ENCODE data around the gene TMEM247. TPM values are rescaled to one million over a fixed set of nuclear protein-coding genes. Genes with fewer than 3 reads are reported as not detected.

The TMEM247 gene
- total and polyA plus RNA-seq, 2 donors (not counting 3 experiments of a cell fraction or from before 2014, with no cell fraction given): not detected

- no peaks in the 10 kb centered on the region for H3K9me1 ChIP-seq (replicated peaks; ENCODE audit: control insufficient read depth, extremely low read depth, insufficient read depth, low read length)
- no peak overlapping the region for H3K4me2 ChIP-seq (ENCODE audit: insufficient read depth, low read length)
- no peak overlapping the region for H2AFZ ChIP-seq (ENCODE audit: low read depth, low read length)
- no peak for FAIRE-seq
- no peaks in the 10 kb centered on the region for H3K79me2 ChIP-seq (ENCODE audit: control insufficient read depth, insufficient read depth, low read length)
- no peaks in the 10 kb centered on the region for H3K4me1 ChIP-seq (ENCODE audit: control insufficient read depth, extremely low read depth, insufficient read depth, low read length)
- POLR2A ChIA-PET: no interaction called here
- peaks cover 0 to 3% of the 10 kb centered on the region in 2 experiments for H3K27me3 ChIP-seq (ENCODE audit: control insufficient read depth in 2 of 2, insufficient read depth in 2 of 2, low read length in 2 of 2)
- H3K9me3 ChIP-seq (replicated peaks; ENCODE audit: control insufficient read depth, insufficient read depth, low read length): no peaks in the 10 kb centered on the region
- H4K20me1 ChIP-seq (replicated peaks; ENCODE audit: control insufficient read depth, extremely low read depth, insufficient read depth, low read length): no peaks in the 10 kb centered on the region
- H3K4me3 ChIP-seq (replicated peaks in 1 of 3; ENCODE audit: insufficient read depth in 1 of 3, low read depth in 1 of 3, low read length in 3 of 3): no peak overlapping the region
- DNase-seq (ENCODE audit: low read depth, low spot score): no peak
- TF ChIP-seq EZH2 (IDR thresholded peaks at IDR 0.05; ENCODE audit: borderline replicate concordance, low read depth, low read length, severe bottlenecking) (no peak), MAX (IDR thresholded peaks at IDR 0.05; ENCODE audit: insufficient read depth, insufficient read length) (no peak), CTCF (IDR thresholded peaks at IDR 0.05; ENCODE audit: extremely low read depth in 1 of 2, insufficient read depth in 1 of 2, low read depth in 1 of 2, low read length in 2 of 2) (no peak), POLR2AphosphoS5 (IDR thresholded peaks at IDR 0.05; ENCODE audit: insufficient read depth, low read depth, low read length) (no peak), POLR2A (IDR thresholded peaks at IDR 0.05; ENCODE audit: low read depth, low read length) (no peak), FOS (IDR thresholded peaks at IDR 0.05; ENCODE audit: borderline replicate concordance, insufficient read depth, low read length) (no peak), JUN (IDR thresholded peaks at IDR 0.05; ENCODE audit: borderline replicate concordance, insufficient read depth, insufficient read length, low read depth) (no peak), GATA2 (IDR thresholded peaks at IDR 0.05; ENCODE audit: insufficient read depth, insufficient read length, low read depth, low read length) (no peak), MYC (IDR thresholded peaks at IDR 0.05; ENCODE audit: low read depth, low read length) (no peak)
- H3K27ac ChIP-seq (ENCODE audit: insufficient read depth, low read depth, low read length): no peak overlapping the region
- no peaks in the 10 kb centered on the region for H3K36me3 ChIP-seq (ENCODE audit: control insufficient read depth in 2 of 2, extremely low read depth in 1 of 2, insufficient read depth in 2 of 2, low read length in 2 of 2)
- CTCF ChIA-PET: interaction anchor here (1.4 to 3.8 kb wide), 2 partner anchors 11 to 18 kb away, joined by 3 to 14 read pairs; no protein-coding TSS in a partner anchor
- dilution Hi-C loops (cut with MboI; ENCODE audit: extremely low pct_ligation_motif_present, low sequenced_read_pairs): no loop called here
- no peak overlapping the region for H3K9ac ChIP-seq (replicated peaks; ENCODE audit: extremely low read depth, insufficient read depth, low read length)
- no TSS peak for BruUV-seq (replicated peaks)
- intact Hi-C loops (cut with micrococcal nuclease): no loop called here
These were observed 9.2 kb upstream of the TMEM247 start for GRCh38 chr2:46470114-46470628.
